GM12878 (cell line): ENCODE data around the gene PALLD. TPM values are rescaled to one million over a fixed set of nuclear protein-coding genes. Genes with fewer than 3 reads are reported as not detected.

Experiments
- ATAC-seq: fragments of 200-7000 bp; cut with Tn5 transposase; 3 replicates; pipeline ENCODE4 v1.9.1; 2020; ENCODE audit warnings: mild to moderate bottlenecking, moderate library complexity
- BruUV-seq: library from RNA; stranded (reverse); fragments of 400-500 nt; replicated peaks from 2 replicates; lab custom pipeline; 2021; lab: Mats Ljungman, UMichigan
- CTCF ChIA-PET: fragments of 300-600 bp; sonication (Branson Sonifier 250); formaldehyde crosslinking; extraction: SDS; loops from one replicate; lab custom pipeline; 2021; ENCODE audit warnings: inconsistent platforms; lab: Yijun Ruan, JAX
- POLR2A ChIA-PET: fragments of 350-600 bp; formaldehyde crosslinking; extraction: SDS; loops from one replicate; lab custom pipeline; 2021; ENCODE audit warnings: inconsistent platforms; lab: Charles Lee
- RAD21 ChIA-PET: fragments of 300-600 bp; sonication (Branson Sonifier 250); formaldehyde crosslinking; loops from one replicate; lab custom pipeline; 2023; ENCODE audit warnings: antibody characterized with exemption; ENCODE audit not compliant: unreplicated experiment; lab: Charles Lee
- SMC1A ChIA-PET: fragments of 300-600 bp; sonication (Branson Sonifier 250); formaldehyde crosslinking; loops from one replicate; lab custom pipeline; 2023; ENCODE audit not compliant: unreplicated experiment, uncharacterized antibody; lab: Charles Lee
- DNase-seq: peaks from one replicate; pipeline ENCODE4 v3.0.0-alpha.2; 2011; ENCODE audit warnings: low read depth, low spot score
- FAIRE-seq: peaks from 3 replicates; lab custom pipeline; 2011; peaks lifted over from hg19 to GRCh38; lab: Jason Lieb, UNC
- H2AFZ ChIP-seq: 2 replicates; pipeline ENCODE4 v1.6.0; 2011; ENCODE audit warnings: low read depth, low read length, control low read depth; ENCODE audit not compliant: control insufficient read depth
- H3K27ac ChIP-seq: 2 replicates; pipeline ENCODE4 v1.5.1; 2011; ENCODE audit warnings: control low read depth; ENCODE audit not compliant: control insufficient read depth, insufficient read depth
- H3K27me3 ChIP-seq, 2 experiments: replicated peaks in 1 of 2; 2 replicates each; pipeline versions ENCODE4 v1.6.0 to v1.6.1; 2011; ENCODE audit warnings: low read length in 1 of 2; ENCODE audit not compliant: control insufficient read depth in 2 of 2, insufficient read depth in 2 of 2
- H3K36me3 ChIP-seq, 2 experiments: 2 replicates each; pipeline ENCODE4 v1.5.1; 2011; ENCODE audit warnings: low read length in 1 of 2; ENCODE audit not compliant: control insufficient read depth in 2 of 2, insufficient read depth in 2 of 2
- H3K4me1 ChIP-seq: 2 replicates; pipeline ENCODE4 v1.6.1; 2011; ENCODE audit warnings: mild to moderate bottlenecking, low read length, moderate library complexity, mixed read lengths; ENCODE audit not compliant: control insufficient read depth, insufficient read depth
- H3K4me2 ChIP-seq: 2 replicates; pipeline ENCODE4 v1.6.0; 2011; ENCODE audit warnings: control low read depth; ENCODE audit not compliant: control insufficient read depth, insufficient read depth
- H3K4me3 ChIP-seq: fragments of 200-600 bp; sonication (generic); 2 replicates; pipeline ENCODE4 v1.5.1; 2016
- H3K79me2 ChIP-seq: 2 replicates; pipeline ENCODE4 v1.6.0; 2011; ENCODE audit warnings: low read length; ENCODE audit not compliant: control insufficient read depth, insufficient read depth
- H3K9ac ChIP-seq: 2 replicates; pipeline ENCODE4 v1.8.0; 2011; ENCODE audit warnings: low read length, control low read depth, mixed read lengths; ENCODE audit not compliant: control insufficient read depth, insufficient read depth
- H3K9me3 ChIP-seq: replicated peaks from 3 replicates; pipeline ENCODE4 v1.5.1; 2011; ENCODE audit warnings: mild to moderate bottlenecking, low read length; ENCODE audit not compliant: control insufficient read depth, insufficient read depth
- H4K20me1 ChIP-seq: 2 replicates; pipeline ENCODE4 v1.6.0; 2011; ENCODE audit not compliant: control insufficient read depth, insufficient read depth
- BMI1 ChIP-seq: fragments of 450-650 bp; IDR thresholded peaks from 2 replicates; pipeline ENCODE4 v1.6.1; 2016; ENCODE audit warnings: mild to moderate bottlenecking, moderate library complexity, borderline replicate concordance
- EED ChIP-seq: sonication (generic); IDR thresholded peaks from 2 replicates; pipeline ENCODE4 v1.6.1; 2016; ENCODE audit warnings: antibody characterized with exemption, low read depth
- EGR1 ChIP-seq, 2 experiments: IDR thresholded peaks; 1 replicate in 1 of 2; 2 replicates in 1 of 2; pipeline ENCODE4 v1.6.1; 2011 to 2012; ENCODE audit warnings: low read depth in 2 of 2, low read length in 2 of 2, borderline replicate concordance in 1 of 2, mild to moderate bottlenecking in 1 of 2, moderate library complexity in 1 of 2
- ELK1 ChIP-seq: IDR thresholded peaks from 2 replicates; pipeline ENCODE4 v1.6.1; 2012; ENCODE audit warnings: low read depth, low read length, improper control_type of control experiment
- EP300 ChIP-seq, 2 experiments: fragments of 150-350 bp in 1 of 2; IDR thresholded peaks; 2 replicates each; pipeline ENCODE4 v1.6.1; 2011 to 2012; ENCODE audit warnings: low read depth in 2 of 2, low read length in 2 of 2, borderline replicate concordance in 1 of 2, improper control_type of control experiment in 1 of 2, inconsistent platforms in 1 of 2; ENCODE audit not compliant: control insufficient read depth in 1 of 2
- FOS ChIP-seq: IDR thresholded peaks from 3 replicates; pipeline ENCODE4 v1.6.1; 2011; ENCODE audit warnings: borderline replicate concordance; ENCODE audit not compliant: insufficient read length; ENCODE audit errors: extremely low read depth
- GABPA ChIP-seq: IDR thresholded peaks from 2 replicates; pipeline ENCODE4 v1.6.1; 2014; ENCODE audit warnings: antibody characterized with exemption, low read depth, mild to moderate bottlenecking, inconsistent platforms
- POLR2A ChIP-seq: IDR thresholded peaks from 2 replicates; pipeline ENCODE4 v1.6.1; 2011; ENCODE audit warnings: low read depth, mild to moderate bottlenecking, low read length
- POLR2AphosphoS2 ChIP-seq: IDR thresholded peaks from 2 replicates; pipeline ENCODE4 v1.6.1; 2011; ENCODE audit warnings: low read depth, mild to moderate bottlenecking, low read length, improper control_type of control experiment, moderate library complexity
- SRF ChIP-seq, 2 experiments: IDR thresholded peaks; 2 replicates each; pipeline ENCODE4 v1.6.1; 2011; ENCODE audit warnings: low read depth in 2 of 2, low read length in 2 of 2, mild to moderate bottlenecking in 1 of 2, moderate library complexity in 1 of 2
- SUPT20H ChIP-seq: IDR thresholded peaks from 2 replicates; pipeline ENCODE4 v1.6.1; 2011; ENCODE audit warnings: low read depth, mild to moderate bottlenecking, low read length, moderate library complexity, borderline replicate concordance; ENCODE audit not compliant: control insufficient read depth
- YBX1 ChIP-seq: fragments of 450-650 bp; IDR thresholded peaks from 2 replicates; pipeline ENCODE4 v1.6.1; 2016; ENCODE audit warnings: antibody characterized with exemption
- ZNF592 ChIP-seq: fragments of 450-650 bp; IDR thresholded peaks from 2 replicates; pipeline ENCODE4 v1.6.1; 2017; ENCODE audit warnings: mild to moderate bottlenecking, moderate library complexity
- ZNF622 ChIP-seq: fragments of 450-650 bp; IDR thresholded peaks from 2 replicates; pipeline ENCODE4 v1.6.1; 2017; ENCODE audit warnings: mild to moderate bottlenecking, inconsistent platforms
- WGBS: methylation state at CpG from one replicate; pipeline ENCODE4 v1.1.6; 2016; ENCODE audit warnings: low lambda C conversion rate; ENCODE audit not compliant: insufficient replicate concordance, insufficient coverage; ENCODE audit errors: missing lambda C conversion rate; 5-methylcytosine and 5-hydroxymethylcytosine counted together
- in situ Hi-C: fragments of 300-500 bp; cut with MboI; formaldehyde crosslinking; loops from 9 replicates; pipeline ENCODE4 v1.14.3; 2018; ENCODE audit warnings: mixed read lengths
- intact Hi-C: fragments of 100-400 bp; cut with micrococcal nuclease; formaldehyde crosslinking; loops from one replicate; pipeline ENCODE4 v1.14.2; 2022; ENCODE audit not compliant: unreplicated experiment
- polyA plus RNA-seq, 11 experiments: library from polyadenylated mRNA; depleted of rRNA in 4 of 11; unstranded in 6 of 11; stranded (reverse) in 5 of 11; fragments of >200 nt; fragmentation: Nextera tagmentation in 4 of 11; fragmentation: Illumina TruSeq in 1 of 11; extraction: Ambion mirVana in 4 of 11; extraction: Trizol in 1 of 11; gene quantifications; 1 replicate in 1 of 11; 2 replicates in 10 of 11; pipeline versions ENCODE4 v1.2.1 to v1.2.3, GENCODE V29; 2011 to 2016; ENCODE audit warnings: inconsistent platforms in 2 of 11, missing spikeins in 2 of 11, low read depth in 1 of 11
- total RNA-seq, 4 experiments: library from RNA; depleted of rRNA in 3 of 4; stranded (reverse); fragments of >200 nt in 3 of 4; fragmentation: Illumina TruSeq in 1 of 4; extraction: Trizol in 1 of 4; gene quantifications; 2 replicates each; pipeline versions ENCODE4 v1.2.1 to v1.2.3, GENCODE V29; 2013 to 2021
- TF ChIP-seq, protein P1 (sequence below): fragments of 450-650 bp; IDR thresholded peaks from 2 replicates; pipeline ENCODE4 v1.6.1; 2017; ENCODE audit warnings: mild to moderate bottlenecking, low read depth, inconsistent platforms; ENCODE audit not compliant: poor library complexity, severe bottlenecking

The PALLD gene
- total and polyA plus RNA-seq, 10 of the 15 experiments (the other 5 are each of a cell fraction or from before 2014, with no cell fraction given), result 1.0 to 7.7 (median 1.7) TPM

DNA sequence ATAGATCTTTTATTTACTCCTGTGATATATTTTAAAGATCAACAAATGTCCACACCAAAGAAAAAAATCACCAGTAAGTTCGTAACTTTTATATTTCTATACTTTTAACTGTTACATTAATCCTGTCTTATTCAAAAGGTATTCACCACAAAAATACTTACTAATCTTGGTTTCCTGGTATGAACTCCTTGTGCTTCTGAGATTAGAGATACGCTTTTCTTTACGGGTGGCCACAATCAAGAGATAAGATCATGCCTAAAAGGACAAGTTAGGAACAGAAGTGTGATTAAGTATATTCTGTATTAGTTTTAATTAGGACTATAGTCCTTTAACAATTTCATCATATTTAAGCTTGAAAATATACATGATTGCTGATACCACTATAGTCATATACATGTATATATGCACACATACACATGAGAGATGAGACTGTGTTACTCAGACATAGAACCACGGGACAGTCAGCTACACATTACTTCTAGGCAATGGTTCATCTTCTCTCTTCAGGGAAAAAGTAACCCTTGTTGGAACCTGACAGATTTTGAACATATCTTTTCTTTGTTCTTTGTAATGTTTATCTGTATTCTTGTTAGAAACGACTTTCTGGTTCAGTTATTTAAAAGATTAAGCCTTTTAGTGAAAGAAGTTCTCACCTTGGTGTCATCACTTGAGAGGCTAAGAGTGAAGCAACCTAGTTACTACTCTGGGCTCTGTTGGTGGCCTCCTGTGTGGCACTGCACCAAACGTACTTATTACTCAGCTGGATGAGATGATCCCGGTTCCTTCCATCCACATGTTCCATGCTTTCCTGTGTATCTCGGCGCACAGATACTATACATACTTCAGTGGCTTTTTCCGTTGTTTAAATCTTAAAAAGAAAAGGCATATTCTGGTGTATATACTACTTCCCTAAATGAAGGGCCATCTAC, 367.1 kb downstream of the PALLD start:
- WGBS, result 37% methylated on average over 10 of the region's 10 CpGs
- Histone ChIP-seq H3K4me2 (no peak overlapping the region), H3K27me3 (peaks cover 0 to 4% of the 10 kb centered on the region in 2 experiments; a peak in 1 of 4 replicates), H2AFZ (no peak overlapping the region), H3K4me3 (no peak overlapping the region), H3K27ac (no peak overlapping the region), H4K20me1 (no peaks in the 10 kb centered on the region), H3K79me2 (no peaks in the 10 kb centered on the region), H3K9ac (no peak overlapping the region), H3K9me3 (no peaks in the 10 kb centered on the region), H3K36me3 (no peaks in the 10 kb centered on the region), H3K4me1 (peaks cover 3% of the 10 kb centered on the region)
- FAIRE-seq (no peak), ATAC-seq (no peak), DNase-seq (no peak)
- in situ Hi-C loops, result no loop called here
- ChIA-PET POLR2A (no interaction called here), SMC1A (interaction anchor here (1.0 to 2.1 kb wide), 4 partner anchors 16 to 153 kb away, joined by 3 to 7 read pairs (median 4); no protein-coding TSS in a partner anchor), RAD21 (no interaction called here), CTCF (interaction anchor here (0.9 to 1.7 kb wide), 6 partner anchors 11 to 278 kb away, joined by 3 to 6 read pairs (median 4); no protein-coding TSS in a partner anchor)
- BruUV-seq, result no TSS peak
- intact Hi-C loops, result no loop called here
- TF ChIP-seq SUPT20H (no peak), ZNF592 (no peak), POLR2A (no peak), EGR1 (IDR thresholded peaks at IDR 0.05; ENCODE audit: borderline replicate concordance in 1 of 2, low read depth in 2 of 2, low read length in 2 of 2) (no peak), EP300 (IDR thresholded peaks at IDR 0.05; ENCODE audit: borderline replicate concordance in 1 of 2, control insufficient read depth in 1 of 2, low read depth in 2 of 2, low read length in 2 of 2) (no peak), BMI1 (no peak), YBX1 (no peak), ZNF622 (no peak), ELK1 (no peak), POLR2AphosphoS2 (no peak), FOS (no peak), EED (no peak), GABPA (no peak), SRF (IDR thresholded peaks at IDR 0.05; ENCODE audit: low read depth in 2 of 2, low read length in 2 of 2) (no peak)
- TF ChIP-seq, protein P1, sequence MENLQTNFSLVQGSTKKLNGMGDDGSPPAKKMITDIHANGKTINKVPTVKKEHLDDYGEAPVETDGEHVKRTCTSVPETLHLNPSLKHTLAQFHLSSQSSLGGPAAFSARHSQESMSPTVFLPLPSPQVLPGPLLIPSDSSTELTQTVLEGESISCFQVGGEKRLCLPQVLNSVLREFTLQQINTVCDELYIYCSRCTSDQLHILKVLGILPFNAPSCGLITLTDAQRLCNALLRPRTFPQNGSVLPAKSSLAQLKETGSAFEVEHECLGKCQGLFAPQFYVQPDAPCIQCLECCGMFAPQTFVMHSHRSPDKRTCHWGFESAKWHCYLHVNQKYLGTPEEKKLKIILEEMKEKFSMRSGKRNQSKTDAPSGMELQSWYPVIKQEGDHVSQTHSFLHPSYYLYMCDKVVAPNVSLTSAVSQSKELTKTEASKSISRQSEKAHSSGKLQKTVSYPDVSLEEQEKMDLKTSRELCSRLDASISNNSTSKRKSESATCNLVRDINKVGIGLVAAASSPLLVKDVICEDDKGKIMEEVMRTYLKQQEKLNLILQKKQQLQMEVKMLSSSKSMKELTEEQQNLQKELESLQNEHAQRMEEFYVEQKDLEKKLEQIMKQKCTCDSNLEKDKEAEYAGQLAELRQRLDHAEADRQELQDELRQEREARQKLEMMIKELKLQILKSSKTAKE, result no peak
